ENCODE data around the gene PXN. TPM values are rescaled to one million over a fixed set of nuclear protein-coding genes. Genes with fewer than 3 reads are reported as not detected.
"Not testable (repeated sequence)": the region's sequence is repeated elsewhere in the genome, so short reads cannot be mapped to it uniquely, and the experiment has no call there.

The PXN gene
- total RNA-seq, 1 donor from 2014 or later = 47.1 TPM

GRCh38 chr12:120264086-120264903 lies 1.2 kb downstream of the PXN start:
- no peak for DNase-seq
- ATAC-seq (ENCODE audit: poor library complexity) = peak; percentile 1
- intact Hi-C loops (cut with DNase I) = no loop called here

GRCh38 chr12:120263748-120264085 lies 1.8 kb downstream of the PXN start:
- ATAC-seq (ENCODE audit: poor library complexity) (no peak), DNase-seq (no peak)
- intact Hi-C loops (cut with DNase I) = no loop called here

GRCh38 chr12:120262852-120263747 lies 2.4 kb downstream of the PXN start:
- peak; percentile 71 for DNase-seq
- intact Hi-C loops (cut with DNase I) = no loop called here
- no peak for ATAC-seq (ENCODE audit: poor library complexity)

- DNase-seq (no peak), ATAC-seq (ENCODE audit: poor library complexity) (peak; percentile 2)
- intact Hi-C loops (cut with DNase I) = no loop called here
These were observed 3.3 kb downstream of the PXN start for GRCh38 chr12:120261951-120262851.

GRCh38 chr12:120260607-120261006 lies 4.9 kb downstream of the PXN start:
- ATAC-seq (ENCODE audit: poor library complexity) = no peak
- no peak for DNase-seq
- intact Hi-C loops (cut with DNase I) = no loop called here

- intact Hi-C loops (cut with DNase I) = no loop called here
- ATAC-seq (ENCODE audit: poor library complexity) (peak; percentile 35), DNase-seq (peak; percentile 82)
These were observed 5.9 kb downstream of the PXN start for GRCh38 chr12:120259418-120260202.

- ATAC-seq (ENCODE audit: poor library complexity) = no peak
- intact Hi-C loops (cut with DNase I) = no loop called here
- DNase-seq = no peak
These were observed 7.1 kb downstream of the PXN start for GRCh38 chr12:120258323-120258896.

GRCh38 chr12:120257041-120257821 lies 8.3 kb downstream of the PXN start:
- intact Hi-C loops (cut with DNase I) = no loop called here
- DNase-seq (peak; percentile 86), ATAC-seq (ENCODE audit: poor library complexity) (peak; percentile 82)

GRCh38 chr12:120254809-120255208 lies 10.7 kb downstream of the PXN start:
- ATAC-seq (ENCODE audit: poor library complexity) = no peak
- no peak for DNase-seq
- intact Hi-C loops (cut with DNase I) = no loop called here

- DNase-seq; intact Hi-C loops (cut with DNase I); ATAC-seq (ENCODE audit: poor library complexity): not testable (repeated sequence)
These were observed 12.2 kb downstream of the PXN start for GRCh38 chr12:120253313-120253712.

GRCh38 chr12:120252071-120252906 lies 13.2 kb downstream of the PXN start:
- DNase-seq = no peak
- intact Hi-C loops (cut with DNase I) = no loop called here
- ATAC-seq (ENCODE audit: poor library complexity) = no peak

- DNase-seq; ATAC-seq (ENCODE audit: poor library complexity); intact Hi-C loops (cut with DNase I): not testable (repeated sequence)
These were observed 14.0 kb downstream of the PXN start for GRCh38 chr12:120251364-120252070.

- DNase-seq = peak; percentile 92
- intact Hi-C loops (cut with DNase I) = no loop called here
- ATAC-seq (ENCODE audit: poor library complexity) = peak; percentile 79
These were observed 15.4 kb downstream of the PXN start for GRCh38 chr12:120249875-120250795.

GRCh38 chr12:120249266-120249874 lies 16.2 kb downstream of the PXN start:
- no peak for ATAC-seq (ENCODE audit: poor library complexity)
- no peak for DNase-seq
- intact Hi-C loops (cut with DNase I) = no loop called here

Data from Right ventricle myocardium superior (tissue), 1 donor.